ENCODE data around the gene NLN. TPM values are rescaled to one million over a fixed set of nuclear protein-coding genes. Genes with fewer than 3 reads are reported as not detected.
"Not testable (repeated sequence)": the region's sequence is repeated elsewhere in the genome, so short reads cannot be mapped to it uniquely, and the experiment has no call there.

NLN gene
- total RNA-seq, 1 donor from 2014 or later, result 94.3 TPM

DNA sequence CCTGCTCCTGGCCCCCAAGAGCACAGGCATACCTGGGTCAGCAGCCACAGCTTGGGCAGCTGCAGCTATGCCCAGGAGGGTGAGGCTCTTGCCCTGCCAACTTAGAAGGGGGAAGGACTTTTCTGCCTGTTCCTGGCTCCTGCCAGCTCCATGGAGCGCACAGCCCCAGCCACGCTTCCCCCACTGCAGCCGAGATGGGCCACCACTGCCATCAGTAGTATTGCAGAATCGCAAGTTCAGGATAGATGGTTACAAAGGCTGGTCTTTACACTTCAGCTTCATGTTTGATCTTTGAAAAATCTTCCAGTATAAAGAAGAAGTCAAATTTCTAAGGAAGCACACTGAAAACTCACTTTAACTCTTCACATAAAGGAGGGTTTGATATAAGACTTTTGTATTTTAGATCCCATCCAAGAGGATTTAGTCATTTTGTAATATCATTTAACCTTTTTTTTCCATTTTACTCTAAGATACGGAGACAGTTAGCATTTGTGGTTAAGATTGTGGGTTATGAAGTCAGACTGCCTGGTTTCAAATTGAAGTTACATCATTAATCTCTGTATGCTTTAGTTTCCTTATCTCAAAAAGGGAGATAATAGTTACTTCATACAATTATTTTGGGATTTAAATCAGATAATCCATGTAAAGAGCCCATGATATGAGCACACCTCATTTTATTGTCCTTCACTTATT, 81.8 kb downstream of the NLN start:
- Histone ChIP-seq H3K4me3 (no peak overlapping the region), H3K79me2 (ENCODE audit: low read depth) (no peaks in the 10 kb centered on the region), H3F3A (ENCODE audit: low read depth) (peaks cover 6% of the 10 kb centered on the region), H4K20me1 (ENCODE audit: low read depth) (no peaks in the 10 kb centered on the region), H3K36me3 (no peaks in the 10 kb centered on the region), H2AFZ (replicated peaks) (no peak overlapping the region), H3K27me3 (no peaks in the 10 kb centered on the region), H3K4me1 (peaks cover 14% of the 10 kb centered on the region), H3K9me3 (ENCODE audit: low read depth) (no peaks in the 10 kb centered on the region), H3K4me2 (no peak overlapping the region), H3K9ac (no peak overlapping the region), H3K27ac (no peak overlapping the region)
- no peak for DNase-seq (ENCODE audit: low spot score)
- TF ChIP-seq, protein P1, sequence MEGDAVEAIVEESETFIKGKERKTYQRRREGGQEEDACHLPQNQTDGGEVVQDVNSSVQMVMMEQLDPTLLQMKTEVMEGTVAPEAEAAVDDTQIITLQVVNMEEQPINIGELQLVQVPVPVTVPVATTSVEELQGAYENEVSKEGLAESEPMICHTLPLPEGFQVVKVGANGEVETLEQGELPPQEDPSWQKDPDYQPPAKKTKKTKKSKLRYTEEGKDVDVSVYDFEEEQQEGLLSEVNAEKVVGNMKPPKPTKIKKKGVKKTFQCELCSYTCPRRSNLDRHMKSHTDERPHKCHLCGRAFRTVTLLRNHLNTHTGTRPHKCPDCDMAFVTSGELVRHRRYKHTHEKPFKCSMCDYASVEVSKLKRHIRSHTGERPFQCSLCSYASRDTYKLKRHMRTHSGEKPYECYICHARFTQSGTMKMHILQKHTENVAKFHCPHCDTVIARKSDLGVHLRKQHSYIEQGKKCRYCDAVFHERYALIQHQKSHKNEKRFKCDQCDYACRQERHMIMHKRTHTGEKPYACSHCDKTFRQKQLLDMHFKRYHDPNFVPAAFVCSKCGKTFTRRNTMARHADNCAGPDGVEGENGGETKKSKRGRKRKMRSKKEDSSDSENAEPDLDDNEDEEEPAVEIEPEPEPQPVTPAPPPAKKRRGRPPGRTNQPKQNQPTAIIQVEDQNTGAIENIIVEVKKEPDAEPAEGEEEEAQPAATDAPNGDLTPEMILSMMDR (IDR thresholded peaks at IDR 0.05), result no peak
- no peak for TF ChIP-seq EZH2 (IDR thresholded peaks at IDR 0.05)
- TF ChIP-seq EZH2phosphoT487 (IDR thresholded peaks at IDR 0.05), result no peak
- Mint-ChIP-seq H3K9me3 (peaks cover 9% of the 10 kb centered on the region), H3K27ac (no peak overlapping the region), H3K4me1 (peaks cover 4% of the 10 kb centered on the region), H3K4me3 (no peak overlapping the region), H3K27me3 (ENCODE audit: insufficient read depth, low read depth) (peaks cover 4% of the 10 kb centered on the region), H3K36me3 (peaks cover 35% of the 10 kb centered on the region)

DNA sequence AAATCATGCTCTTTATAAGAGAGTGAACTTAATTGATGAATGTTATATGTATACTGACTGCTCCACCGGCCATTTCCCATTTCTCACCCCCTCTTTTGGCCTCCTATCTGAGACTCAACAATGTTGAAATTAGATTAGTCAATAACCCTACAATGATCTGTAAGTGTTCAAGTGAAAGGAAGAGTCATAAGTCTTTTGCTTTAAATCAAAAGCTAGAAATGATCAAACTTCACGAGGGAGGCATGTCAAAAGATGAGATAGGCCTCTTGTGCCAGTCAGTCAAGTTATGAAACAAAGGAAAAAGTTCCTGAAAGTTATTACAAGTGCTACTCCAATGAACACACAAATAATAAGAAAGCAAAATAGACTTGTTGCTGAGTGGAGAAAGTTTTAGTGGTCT, 83.1 kb downstream of the NLN start:
- Histone ChIP-seq H3K9ac (no peak overlapping the region), H3K4me3 (no peak overlapping the region), H3K4me1 (peaks cover 14% of the 10 kb centered on the region), H3K4me2 (no peak overlapping the region), H3K36me3 (peaks cover 9% of the 10 kb centered on the region), H3K79me2 (ENCODE audit: low read depth) (no peaks in the 10 kb centered on the region), H3K27me3 (no peaks in the 10 kb centered on the region), H3K27ac (no peak overlapping the region), H3F3A (ENCODE audit: low read depth) (peaks cover 6% of the 10 kb centered on the region), H3K9me3 (ENCODE audit: low read depth) (no peaks in the 10 kb centered on the region), H2AFZ (replicated peaks) (no peak overlapping the region), H4K20me1 (ENCODE audit: low read depth) (no peaks in the 10 kb centered on the region)
- Mint-ChIP-seq H3K27me3 (ENCODE audit: insufficient read depth, low read depth) (peaks cover 4% of the 10 kb centered on the region), H3K36me3 (peaks cover 43% of the 10 kb centered on the region), H3K4me1 (peaks cover 4% of the 10 kb centered on the region), H3K9me3 (peaks cover 9% of the 10 kb centered on the region), H3K27ac (no peak overlapping the region), H3K4me3 (no peak overlapping the region)
- TF ChIP-seq EZH2 (IDR thresholded peaks at IDR 0.05) (no peak), EZH2phosphoT487 (IDR thresholded peaks at IDR 0.05) (no peak)
- TF ChIP-seq, protein P1 (IDR thresholded peaks at IDR 0.05), result no peak
- no peak for DNase-seq (ENCODE audit: low spot score)

DNA sequence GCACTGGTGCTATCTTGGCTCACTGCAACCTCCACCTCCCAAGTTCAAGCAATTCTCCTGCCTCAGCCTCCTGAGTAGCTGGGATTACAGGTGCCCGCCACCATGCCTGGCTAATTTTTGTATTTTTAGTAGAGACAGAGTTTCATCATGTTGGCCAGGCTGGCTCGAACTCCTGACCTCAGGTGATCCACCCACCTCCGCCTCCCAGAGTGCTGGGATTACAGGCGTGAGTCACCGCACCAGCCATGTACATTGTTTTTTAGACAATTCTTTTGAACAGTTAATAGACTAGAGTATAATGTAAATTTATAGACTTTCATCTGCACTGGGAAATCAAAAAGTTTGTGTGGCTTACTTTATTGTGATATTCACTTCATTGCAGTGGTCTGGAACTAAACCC, 85.5 kb downstream of the NLN start:
- H3K9me3 ChIP-seq (ENCODE audit: low read depth); H3K4me1 Mint-ChIP-seq; H3K4me3 Mint-ChIP-seq; H3F3A ChIP-seq (ENCODE audit: low read depth); H3K4me3 ChIP-seq; H3K9ac ChIP-seq; H3K27ac ChIP-seq; H3K27ac Mint-ChIP-seq; H3K4me1 ChIP-seq; DNase-seq (ENCODE audit: low spot score); H3K27me3 ChIP-seq; H4K20me1 ChIP-seq (ENCODE audit: low read depth); H3K27me3 Mint-ChIP-seq (ENCODE audit: insufficient read depth, low read depth); H3K4me2 ChIP-seq; H3K79me2 ChIP-seq (ENCODE audit: low read depth); H3K9me3 Mint-ChIP-seq; H2AFZ ChIP-seq (replicated peaks): not testable (repeated sequence)
- peaks cover 13% of the 10 kb centered on the region for H3K36me3 ChIP-seq
- H3K36me3 Mint-ChIP-seq, result peaks cover 40% of the 10 kb centered on the region

DNA sequence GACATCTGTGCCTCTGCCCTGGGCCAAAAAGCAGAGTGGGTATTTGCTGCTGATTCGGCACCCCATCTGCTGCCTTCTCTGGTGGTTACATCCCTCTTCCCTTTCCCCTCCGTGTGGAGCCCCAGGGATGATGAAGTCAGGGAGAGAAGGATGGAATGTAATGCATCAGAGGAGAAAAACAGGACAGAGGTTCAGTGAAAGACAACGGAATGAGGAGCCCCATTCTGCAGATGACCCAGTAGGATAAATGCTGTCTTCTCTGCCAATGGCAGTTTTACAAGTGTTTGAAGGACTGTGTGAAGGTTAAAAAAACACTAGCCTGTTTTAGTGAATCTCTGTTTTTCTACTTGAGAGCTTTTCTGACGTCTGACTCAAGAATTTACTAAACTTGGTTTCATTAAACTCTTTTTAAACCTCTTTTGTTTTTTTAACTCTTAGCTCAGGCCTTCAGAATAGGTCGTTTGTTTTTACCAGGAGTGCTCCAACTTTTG, 86.3 kb downstream of the NLN start:
- no peak for TF ChIP-seq EZH2phosphoT487 (IDR thresholded peaks at IDR 0.05)
- TF ChIP-seq EZH2 (IDR thresholded peaks at IDR 0.05), result no peak
- TF ChIP-seq, protein P1 (IDR thresholded peaks at IDR 0.05), result no peak
- H3K36me3 Mint-ChIP-seq, result peaks cover 47% of the 10 kb centered on the region
- Histone ChIP-seq H3K4me3 (no peak overlapping the region), H3K27ac (no peak overlapping the region), H4K20me1 (ENCODE audit: low read depth) (no peaks in the 10 kb centered on the region), H3K9ac (no peak overlapping the region), H3K27me3 (no peaks in the 10 kb centered on the region), H3F3A (ENCODE audit: low read depth) (peaks cover 6% of the 10 kb centered on the region), H3K79me2 (ENCODE audit: low read depth) (no peaks in the 10 kb centered on the region), H3K9me3 (ENCODE audit: low read depth) (no peaks in the 10 kb centered on the region), H2AFZ (replicated peaks) (no peak overlapping the region), H3K4me2 (peak overlapping the region; percentile 15), H3K4me1 (peaks cover 10% of the 10 kb centered on the region), H3K36me3 (peaks cover 13% of the 10 kb centered on the region)
- peaks cover 4% of the 10 kb centered on the region for H3K27me3 Mint-ChIP-seq (ENCODE audit: insufficient read depth, low read depth)
- no peak for DNase-seq (ENCODE audit: low spot score)
- no peak overlapping the region for H3K27ac Mint-ChIP-seq
- H3K4me1 Mint-ChIP-seq, result no peaks in the 10 kb centered on the region
- H3K4me3 Mint-ChIP-seq, result no peak overlapping the region
- peaks cover 5% of the 10 kb centered on the region for H3K9me3 Mint-ChIP-seq

All from neural progenitor cell (in vitro differentiated cells).